ENCODE results near the gene ALKBH5.

DNA sequence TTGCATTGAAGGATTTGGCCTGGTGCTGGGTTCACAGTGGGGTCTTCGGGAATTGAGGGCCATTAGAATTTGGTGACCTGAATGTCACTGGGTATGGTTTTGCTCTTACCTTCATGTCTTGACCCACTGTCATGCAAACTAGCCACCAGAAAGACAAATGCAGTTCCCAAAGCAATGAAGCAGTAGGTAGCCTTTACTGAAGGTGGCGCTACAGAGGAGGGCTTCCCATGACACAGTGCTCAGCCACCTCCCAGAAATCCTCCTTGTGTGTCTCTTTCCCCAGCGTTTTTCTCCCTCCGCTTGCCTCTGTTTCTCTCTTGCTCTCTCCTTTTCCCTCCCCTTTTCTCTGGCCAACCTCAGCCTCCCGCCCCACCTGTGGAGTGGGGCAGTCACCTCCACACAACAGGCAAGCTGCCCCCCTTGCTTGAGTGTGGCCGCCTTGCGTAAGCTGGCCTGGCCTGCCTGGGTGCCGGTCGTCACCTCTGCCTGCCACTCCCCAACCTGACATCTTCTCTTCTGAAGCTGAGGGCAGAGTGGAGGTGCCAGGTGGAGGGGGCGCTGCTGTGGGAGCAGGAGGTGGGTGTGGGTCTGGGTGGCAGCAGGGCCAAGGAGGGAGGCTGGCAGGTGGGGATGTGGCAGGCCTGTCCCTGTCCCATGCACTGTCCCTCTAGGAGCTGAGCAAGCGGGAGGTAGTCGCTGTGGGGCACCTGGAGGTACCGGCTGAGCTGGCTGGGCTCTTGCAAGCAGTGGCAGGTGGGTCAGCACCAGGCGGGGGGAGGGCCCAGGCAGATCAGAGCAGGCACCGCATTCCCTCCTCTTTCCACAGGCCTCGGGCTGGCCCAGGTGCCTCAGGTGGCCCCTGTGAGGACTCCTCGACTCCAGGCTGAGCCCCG, 40.3 kb upstream of the ALKBH5 start:
- TF ChIP-seq, protein P1, sequence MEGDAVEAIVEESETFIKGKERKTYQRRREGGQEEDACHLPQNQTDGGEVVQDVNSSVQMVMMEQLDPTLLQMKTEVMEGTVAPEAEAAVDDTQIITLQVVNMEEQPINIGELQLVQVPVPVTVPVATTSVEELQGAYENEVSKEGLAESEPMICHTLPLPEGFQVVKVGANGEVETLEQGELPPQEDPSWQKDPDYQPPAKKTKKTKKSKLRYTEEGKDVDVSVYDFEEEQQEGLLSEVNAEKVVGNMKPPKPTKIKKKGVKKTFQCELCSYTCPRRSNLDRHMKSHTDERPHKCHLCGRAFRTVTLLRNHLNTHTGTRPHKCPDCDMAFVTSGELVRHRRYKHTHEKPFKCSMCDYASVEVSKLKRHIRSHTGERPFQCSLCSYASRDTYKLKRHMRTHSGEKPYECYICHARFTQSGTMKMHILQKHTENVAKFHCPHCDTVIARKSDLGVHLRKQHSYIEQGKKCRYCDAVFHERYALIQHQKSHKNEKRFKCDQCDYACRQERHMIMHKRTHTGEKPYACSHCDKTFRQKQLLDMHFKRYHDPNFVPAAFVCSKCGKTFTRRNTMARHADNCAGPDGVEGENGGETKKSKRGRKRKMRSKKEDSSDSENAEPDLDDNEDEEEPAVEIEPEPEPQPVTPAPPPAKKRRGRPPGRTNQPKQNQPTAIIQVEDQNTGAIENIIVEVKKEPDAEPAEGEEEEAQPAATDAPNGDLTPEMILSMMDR (IDR thresholded peaks at IDR 0.05): peak; percentile 44
- TF ChIP-seq SIN3A (IDR thresholded peaks at IDR 0.05; ENCODE audit: borderline replicate concordance, low read depth, low read length) (no peak), JUND (IDR thresholded peaks at IDR 0.05) (no peak), MAX (IDR thresholded peaks at IDR 0.05; ENCODE audit: low read depth) (no peak), EP300 (IDR thresholded peaks at IDR 0.05; ENCODE audit: borderline replicate concordance in 1 of 2, low read depth in 1 of 2, low read length in 1 of 2) (no peak), RAD21 (IDR thresholded peaks at IDR 0.05; ENCODE audit: low read length) (0 out of 2 replicates have a peak, but pooled peaks have one; percentile 4), USF1 (IDR thresholded peaks at IDR 0.05; ENCODE audit: borderline replicate concordance, low read depth) (no peak), CHD2 (IDR thresholded peaks at IDR 0.05; ENCODE audit: low read length, partially characterized antibody) (no peak)
- TF ChIP-seq, protein P2, sequence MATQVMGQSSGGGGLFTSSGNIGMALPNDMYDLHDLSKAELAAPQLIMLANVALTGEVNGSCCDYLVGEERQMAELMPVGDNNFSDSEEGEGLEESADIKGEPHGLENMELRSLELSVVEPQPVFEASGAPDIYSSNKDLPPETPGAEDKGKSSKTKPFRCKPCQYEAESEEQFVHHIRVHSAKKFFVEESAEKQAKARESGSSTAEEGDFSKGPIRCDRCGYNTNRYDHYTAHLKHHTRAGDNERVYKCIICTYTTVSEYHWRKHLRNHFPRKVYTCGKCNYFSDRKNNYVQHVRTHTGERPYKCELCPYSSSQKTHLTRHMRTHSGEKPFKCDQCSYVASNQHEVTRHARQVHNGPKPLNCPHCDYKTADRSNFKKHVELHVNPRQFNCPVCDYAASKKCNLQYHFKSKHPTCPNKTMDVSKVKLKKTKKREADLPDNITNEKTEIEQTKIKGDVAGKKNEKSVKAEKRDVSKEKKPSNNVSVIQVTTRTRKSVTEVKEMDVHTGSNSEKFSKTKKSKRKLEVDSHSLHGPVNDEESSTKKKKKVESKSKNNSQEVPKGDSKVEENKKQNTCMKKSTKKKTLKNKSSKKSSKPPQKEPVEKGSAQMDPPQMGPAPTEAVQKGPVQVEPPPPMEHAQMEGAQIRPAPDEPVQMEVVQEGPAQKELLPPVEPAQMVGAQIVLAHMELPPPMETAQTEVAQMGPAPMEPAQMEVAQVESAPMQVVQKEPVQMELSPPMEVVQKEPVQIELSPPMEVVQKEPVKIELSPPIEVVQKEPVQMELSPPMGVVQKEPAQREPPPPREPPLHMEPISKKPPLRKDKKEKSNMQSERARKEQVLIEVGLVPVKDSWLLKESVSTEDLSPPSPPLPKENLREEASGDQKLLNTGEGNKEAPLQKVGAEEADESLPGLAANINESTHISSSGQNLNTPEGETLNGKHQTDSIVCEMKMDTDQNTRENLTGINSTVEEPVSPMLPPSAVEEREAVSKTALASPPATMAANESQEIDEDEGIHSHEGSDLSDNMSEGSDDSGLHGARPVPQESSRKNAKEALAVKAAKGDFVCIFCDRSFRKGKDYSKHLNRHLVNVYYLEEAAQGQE (IDR thresholded peaks at IDR 0.05; ENCODE audit: low read depth, low read length): no peak
